HEK293 (cell line): ENCODE data around the gene ACVRL1.

ENCODE experiments used
- CTCF ChIA-PET: fragments of 350-600 bp; formaldehyde crosslinking; extraction: SDS; loops from one replicate; lab custom pipeline; 2021; ENCODE audit warnings: antibody characterized with exemption; lab: Yijun Ruan, JAX
- POLR2A ChIA-PET: fragments of 300-600 bp; formaldehyde crosslinking; extraction: SDS; loops from one replicate; lab custom pipeline; 2020; ENCODE audit warnings: antibody characterized with exemption, inconsistent platforms; lab: Yijun Ruan, JAX
- H3K27ac ChIP-seq: fragments of 200-500 bp; sonication (Bioruptor generic); 2 replicates; pipeline ENCODE4 v1.5.1; 2014; ENCODE audit warnings: low read depth, low read length, control low read depth, inconsistent platforms; ENCODE audit errors: extremely low read depth
- H3K36me3 ChIP-seq, 2 experiments: fragments of 200-500 bp in 1 of 2; sonication (Bioruptor generic) in 1 of 2; 1 replicate in 1 of 2; 2 replicates in 1 of 2; pipeline ENCODE4 v1.5.1; 2014 to 2017; ENCODE audit warnings: inconsistent platforms in 2 of 2, low read length in 2 of 2; ENCODE audit not compliant: control insufficient read depth in 2 of 2, insufficient read depth in 1 of 2
- H3K4me1 ChIP-seq: fragments of 200-500 bp; sonication (Bioruptor generic); 2 replicates; pipeline ENCODE4 v1.5.1; 2014; ENCODE audit warnings: mild to moderate bottlenecking, low read length, inconsistent platforms; ENCODE audit not compliant: control insufficient read depth, insufficient read depth
- H3K4me3 ChIP-seq: 2 replicates; pipeline ENCODE4 v1.5.1; 2011; ENCODE audit warnings: low read depth, mild to moderate bottlenecking, control low read depth, low read length, moderate library complexity
- H3K9me3 ChIP-seq: fragments of 200-500 bp; sonication (Bioruptor generic); 2 replicates; pipeline ENCODE4 v1.5.1; 2014; ENCODE audit warnings: low read depth, low read length, inconsistent platforms; ENCODE audit not compliant: control insufficient read depth, insufficient read depth
- KLF1 ChIP-seq: fragments of 450-650 bp; formaldehyde crosslinking; IDR thresholded peaks from 2 replicates; pipeline ENCODE4 v1.5.1; 2016; ENCODE audit warnings: missing biosample characterization, missing genetic modification characterization
- SCRT2 ChIP-seq: fragments of 450-650 bp; formaldehyde crosslinking; IDR thresholded peaks from 2 replicates; pipeline ENCODE4 v1.5.1; 2016; ENCODE audit warnings: missing biosample characterization, missing genetic modification characterization
- ZNF10 ChIP-seq: fragments of 450-650 bp; formaldehyde crosslinking; IDR thresholded peaks from 2 replicates; pipeline ENCODE4 v1.5.1; 2017; ENCODE audit warnings: missing biosample characterization, missing genetic modification characterization
- ZNF266 ChIP-seq: fragments of 450-650 bp; formaldehyde crosslinking; IDR thresholded peaks from 2 replicates; pipeline ENCODE4 v1.5.1; 2016; ENCODE audit warnings: missing biosample characterization, missing genetic modification characterization, low read depth
- ZNF341 ChIP-seq: fragments of 450-650 bp; formaldehyde crosslinking; IDR thresholded peaks from 2 replicates; pipeline ENCODE4; 2016; ENCODE audit warnings: low read depth, missing biosample characterization, missing genetic modification characterization
- ZNF366 ChIP-seq: fragments of 450-650 bp; formaldehyde crosslinking; conservative IDR thresholded peaks from 2 replicates; pipeline ENCODE4 v1.5.1; 2016; ENCODE audit warnings: missing biosample characterization, missing genetic modification characterization
- ZNF423 ChIP-seq: fragments of 450-650 bp; formaldehyde crosslinking; IDR thresholded peaks from 2 replicates; pipeline ENCODE4 v1.5.1; 2016; ENCODE audit warnings: missing biosample characterization, missing genetic modification characterization
- ZNF426 ChIP-seq: fragments of 450-650 bp; formaldehyde crosslinking; IDR thresholded peaks from 2 replicates; pipeline ENCODE4 v1.5.1; 2017; ENCODE audit warnings: missing biosample characterization, missing genetic modification characterization, mild to moderate bottlenecking, inconsistent platforms, moderate library complexity
- ZNF610 ChIP-seq: fragments of 450-650 bp; formaldehyde crosslinking; IDR thresholded peaks from 2 replicates; pipeline ENCODE4 v1.5.1; 2016; ENCODE audit warnings: missing biosample characterization, missing genetic modification characterization, borderline replicate concordance
- ZNF660 ChIP-seq: fragments of 450-650 bp; IDR thresholded peaks from 2 replicates; pipeline ENCODE4 v1.5.1; 2018; ENCODE audit warnings: missing biosample characterization, mild to moderate bottlenecking, missing genetic modification characterization
- ZNF776 ChIP-seq: fragments of 450-650 bp; formaldehyde crosslinking; IDR thresholded peaks from 2 replicates; pipeline ENCODE4 v1.5.0; 2017; ENCODE audit warnings: missing biosample characterization, missing genetic modification characterization, borderline replicate concordance
- ZNF830 ChIP-seq: fragments of 450-650 bp; IDR thresholded peaks from 2 replicates; pipeline ENCODE4 v1.5.0; 2018; ENCODE audit warnings: missing biosample characterization, missing genetic modification characterization, low read depth, mild to moderate bottlenecking, moderate library complexity
- TF ChIP-seq, protein P1 (sequence below): fragments of 450-650 bp; formaldehyde crosslinking; IDR thresholded peaks from 2 replicates; pipeline ENCODE4 v1.5.1; 2016; ENCODE audit warnings: missing biosample characterization, missing genetic modification characterization
- TF ChIP-seq, protein P2 (sequence below): fragments of 450-650 bp; formaldehyde crosslinking; IDR thresholded peaks from 2 replicates; pipeline ENCODE4 v1.5.1; 2016; ENCODE audit warnings: missing biosample characterization, missing genetic modification characterization, low read depth
- TF ChIP-seq, protein P3 (sequence below): fragments of 450-650 bp; formaldehyde crosslinking; conservative IDR thresholded peaks from 2 replicates; pipeline ENCODE4 v1.5.1; 2016; ENCODE audit warnings: low read depth, missing biosample characterization, missing genetic modification characterization
- TF ChIP-seq, protein P4 (sequence below): sonication (generic); formaldehyde crosslinking; IDR thresholded peaks from 2 replicates; pipeline ENCODE4 v1.8.1; 2022; ENCODE audit warnings: mild to moderate bottlenecking, moderate library complexity, missing genetic modification reagents
- TF ChIP-seq, protein P5 (sequence below): fragments of 450-650 bp; formaldehyde crosslinking; IDR thresholded peaks from 2 replicates; pipeline ENCODE4 v1.5.1; 2017; ENCODE audit warnings: missing biosample characterization, missing genetic modification characterization
- TF ChIP-seq, protein P6 (sequence below): fragments of 450-650 bp; formaldehyde crosslinking; IDR thresholded peaks from 2 replicates; pipeline ENCODE4 v1.5.1; 2016; ENCODE audit warnings: missing biosample characterization, missing genetic modification characterization
- TF ChIP-seq, protein P7 (sequence below): fragments of 450-650 bp; formaldehyde crosslinking; IDR thresholded peaks from 2 replicates; pipeline ENCODE4 v1.5.1; 2016; ENCODE audit warnings: missing biosample characterization, missing genetic modification characterization

The ACVRL1 gene

DNA sequence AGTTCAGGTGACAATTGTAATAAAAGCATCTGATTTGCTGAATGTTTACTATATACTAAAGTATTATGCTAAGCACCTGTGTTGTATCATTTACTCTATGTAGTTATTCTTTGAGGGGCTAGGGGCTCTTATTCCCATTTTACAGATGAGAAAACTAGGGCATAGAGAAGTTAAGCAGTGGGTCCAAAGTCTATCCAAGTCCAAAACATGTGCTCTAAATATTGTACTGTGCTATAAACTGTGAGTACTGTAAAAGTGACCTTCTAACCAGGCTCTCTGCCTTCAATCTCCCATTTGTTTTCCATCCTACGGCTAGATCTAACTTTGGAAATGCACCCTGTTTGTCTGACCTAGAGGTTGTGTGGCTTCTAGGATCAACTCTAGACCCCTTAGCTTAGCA, 53.2 kb downstream of the ACVRL1 start:
- H3K36me3 ChIP-seq: peaks cover 20 to 24% of the 10 kb centered on the region in 2 experiments
- TF ChIP-seq, protein P1, sequence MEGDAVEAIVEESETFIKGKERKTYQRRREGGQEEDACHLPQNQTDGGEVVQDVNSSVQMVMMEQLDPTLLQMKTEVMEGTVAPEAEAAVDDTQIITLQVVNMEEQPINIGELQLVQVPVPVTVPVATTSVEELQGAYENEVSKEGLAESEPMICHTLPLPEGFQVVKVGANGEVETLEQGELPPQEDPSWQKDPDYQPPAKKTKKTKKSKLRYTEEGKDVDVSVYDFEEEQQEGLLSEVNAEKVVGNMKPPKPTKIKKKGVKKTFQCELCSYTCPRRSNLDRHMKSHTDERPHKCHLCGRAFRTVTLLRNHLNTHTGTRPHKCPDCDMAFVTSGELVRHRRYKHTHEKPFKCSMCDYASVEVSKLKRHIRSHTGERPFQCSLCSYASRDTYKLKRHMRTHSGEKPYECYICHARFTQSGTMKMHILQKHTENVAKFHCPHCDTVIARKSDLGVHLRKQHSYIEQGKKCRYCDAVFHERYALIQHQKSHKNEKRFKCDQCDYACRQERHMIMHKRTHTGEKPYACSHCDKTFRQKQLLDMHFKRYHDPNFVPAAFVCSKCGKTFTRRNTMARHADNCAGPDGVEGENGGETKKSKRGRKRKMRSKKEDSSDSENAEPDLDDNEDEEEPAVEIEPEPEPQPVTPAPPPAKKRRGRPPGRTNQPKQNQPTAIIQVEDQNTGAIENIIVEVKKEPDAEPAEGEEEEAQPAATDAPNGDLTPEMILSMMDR: no peak
- TF ChIP-seq ZNF660 (tag by site-specific recombination) (no peak), KLF1 (no peak), ZNF341 (no peak), ZNF830 (no peak), ZNF426 (tag by site-specific recombination) (no peak), ZNF10 (tag by site-specific recombination) (no peak), ZNF266 (tag by site-specific recombination) (no peak), ZNF776 (tag by site-specific recombination) (no peak), ZNF366 (tag by site-specific recombination) (no peak), SCRT2 (tag by site-specific recombination) (no peak), ZNF610 (no peak), ZNF423 (tag by site-specific recombination) (no peak)
- TF ChIP-seq, protein P2, sequence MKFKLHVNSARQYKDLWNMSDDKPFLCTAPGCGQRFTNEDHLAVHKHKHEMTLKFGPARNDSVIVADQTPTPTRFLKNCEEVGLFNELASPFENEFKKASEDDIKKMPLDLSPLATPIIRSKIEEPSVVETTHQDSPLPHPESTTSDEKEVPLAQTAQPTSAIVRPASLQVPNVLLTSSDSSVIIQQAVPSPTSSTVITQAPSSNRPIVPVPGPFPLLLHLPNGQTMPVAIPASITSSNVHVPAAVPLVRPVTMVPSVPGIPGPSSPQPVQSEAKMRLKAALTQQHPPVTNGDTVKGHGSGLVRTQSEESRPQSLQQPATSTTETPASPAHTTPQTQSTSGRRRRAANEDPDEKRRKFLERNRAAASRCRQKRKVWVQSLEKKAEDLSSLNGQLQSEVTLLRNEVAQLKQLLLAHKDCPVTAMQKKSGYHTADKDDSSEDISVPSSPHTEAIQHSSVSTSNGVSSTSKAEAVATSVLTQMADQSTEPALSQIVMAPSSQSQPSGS (tag by site-specific recombination): no peak
- TF ChIP-seq, protein P3, sequence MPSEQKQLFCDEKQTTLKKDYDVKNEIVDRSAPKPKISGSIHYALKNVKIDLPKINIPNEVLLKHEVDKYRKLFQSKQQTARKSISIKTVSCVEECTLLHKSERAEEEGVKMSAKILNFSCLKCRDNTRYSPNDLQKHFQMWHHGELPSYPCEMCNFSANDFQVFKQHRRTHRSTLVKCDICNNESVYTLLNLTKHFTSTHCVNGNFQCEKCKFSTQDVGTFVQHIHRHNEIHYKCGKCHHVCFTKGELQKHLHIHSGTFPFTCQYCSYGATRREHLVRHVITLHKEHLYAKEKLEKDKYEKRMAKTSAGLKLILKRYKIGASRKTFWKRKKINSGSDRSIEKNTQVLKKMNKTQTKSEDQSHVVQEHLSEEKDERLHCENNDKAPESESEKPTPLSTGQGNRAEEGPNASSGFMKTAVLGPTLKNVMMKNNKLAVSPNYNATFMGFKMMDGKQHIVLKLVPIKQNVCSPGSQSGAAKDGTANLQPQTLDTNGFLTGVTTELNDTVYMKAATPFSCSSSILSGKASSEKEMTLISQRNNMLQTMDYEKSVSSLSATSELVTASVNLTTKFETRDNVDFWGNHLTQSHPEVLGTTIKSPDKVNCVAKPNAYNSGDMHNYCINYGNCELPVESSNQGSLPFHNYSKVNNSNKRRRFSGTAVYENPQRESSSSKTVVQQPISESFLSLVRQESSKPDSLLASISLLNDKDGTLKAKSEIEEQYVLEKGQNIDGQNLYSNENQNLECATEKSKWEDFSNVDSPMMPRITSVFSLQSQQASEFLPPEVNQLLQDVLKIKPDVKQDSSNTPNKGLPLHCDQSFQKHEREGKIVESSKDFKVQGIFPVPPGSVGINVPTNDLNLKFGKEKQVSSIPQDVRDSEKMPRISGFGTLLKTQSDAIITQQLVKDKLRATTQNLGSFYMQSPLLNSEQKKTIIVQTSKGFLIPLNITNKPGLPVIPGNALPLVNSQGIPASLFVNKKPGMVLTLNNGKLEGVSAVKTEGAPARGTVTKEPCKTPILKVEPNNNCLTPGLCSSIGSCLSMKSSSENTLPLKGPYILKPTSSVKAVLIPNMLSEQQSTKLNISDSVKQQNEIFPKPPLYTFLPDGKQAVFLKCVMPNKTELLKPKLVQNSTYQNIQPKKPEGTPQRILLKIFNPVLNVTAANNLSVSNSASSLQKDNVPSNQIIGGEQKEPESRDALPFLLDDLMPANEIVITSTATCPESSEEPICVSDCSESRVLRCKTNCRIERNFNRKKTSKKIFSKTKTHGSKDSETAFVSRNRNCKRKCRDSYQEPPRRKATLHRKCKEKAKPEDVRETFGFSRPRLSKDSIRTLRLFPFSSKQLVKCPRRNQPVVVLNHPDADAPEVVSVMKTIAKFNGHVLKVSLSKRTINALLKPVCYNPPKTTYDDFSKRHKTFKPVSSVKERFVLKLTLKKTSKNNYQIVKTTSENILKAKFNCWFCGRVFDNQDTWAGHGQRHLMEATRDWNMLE: no peak
- TF ChIP-seq, protein P4, sequence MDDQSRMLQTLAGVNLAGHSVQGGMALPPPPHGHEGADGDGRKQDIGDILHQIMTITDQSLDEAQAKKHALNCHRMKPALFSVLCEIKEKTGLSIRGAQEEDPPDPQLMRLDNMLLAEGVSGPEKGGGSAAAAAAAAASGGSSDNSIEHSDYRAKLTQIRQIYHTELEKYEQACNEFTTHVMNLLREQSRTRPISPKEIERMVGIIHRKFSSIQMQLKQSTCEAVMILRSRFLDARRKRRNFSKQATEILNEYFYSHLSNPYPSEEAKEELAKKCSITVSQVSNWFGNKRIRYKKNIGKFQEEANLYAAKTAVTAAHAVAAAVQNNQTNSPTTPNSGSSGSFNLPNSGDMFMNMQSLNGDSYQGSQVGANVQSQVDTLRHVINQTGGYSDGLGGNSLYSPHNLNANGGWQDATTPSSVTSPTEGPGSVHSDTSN: no peak
- TF ChIP-seq, protein P5, sequence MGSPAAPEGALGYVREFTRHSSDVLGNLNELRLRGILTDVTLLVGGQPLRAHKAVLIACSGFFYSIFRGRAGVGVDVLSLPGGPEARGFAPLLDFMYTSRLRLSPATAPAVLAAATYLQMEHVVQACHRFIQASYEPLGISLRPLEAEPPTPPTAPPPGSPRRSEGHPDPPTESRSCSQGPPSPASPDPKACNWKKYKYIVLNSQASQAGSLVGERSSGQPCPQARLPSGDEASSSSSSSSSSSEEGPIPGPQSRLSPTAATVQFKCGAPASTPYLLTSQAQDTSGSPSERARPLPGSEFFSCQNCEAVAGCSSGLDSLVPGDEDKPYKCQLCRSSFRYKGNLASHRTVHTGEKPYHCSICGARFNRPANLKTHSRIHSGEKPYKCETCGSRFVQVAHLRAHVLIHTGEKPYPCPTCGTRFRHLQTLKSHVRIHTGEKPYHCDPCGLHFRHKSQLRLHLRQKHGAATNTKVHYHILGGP (tag by site-specific recombination): no peak
- TF ChIP-seq, protein P6, sequence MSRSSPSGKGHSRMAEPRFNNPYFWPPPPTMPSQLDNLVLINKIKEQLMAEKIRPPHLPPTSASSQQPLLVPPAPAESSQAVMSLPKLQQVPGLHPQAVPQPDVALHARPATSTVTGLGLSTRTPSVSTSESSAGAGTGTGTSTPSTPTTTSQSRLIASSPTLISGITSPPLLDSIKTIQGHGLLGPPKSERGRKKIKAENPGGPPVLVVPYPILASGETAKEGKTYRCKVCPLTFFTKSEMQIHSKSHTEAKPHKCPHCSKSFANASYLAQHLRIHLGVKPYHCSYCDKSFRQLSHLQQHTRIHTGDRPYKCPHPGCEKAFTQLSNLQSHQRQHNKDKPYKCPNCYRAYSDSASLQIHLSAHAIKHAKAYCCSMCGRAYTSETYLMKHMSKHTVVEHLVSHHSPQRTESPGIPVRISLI (tag by site-specific recombination): no peak
- TF ChIP-seq, protein P7, sequence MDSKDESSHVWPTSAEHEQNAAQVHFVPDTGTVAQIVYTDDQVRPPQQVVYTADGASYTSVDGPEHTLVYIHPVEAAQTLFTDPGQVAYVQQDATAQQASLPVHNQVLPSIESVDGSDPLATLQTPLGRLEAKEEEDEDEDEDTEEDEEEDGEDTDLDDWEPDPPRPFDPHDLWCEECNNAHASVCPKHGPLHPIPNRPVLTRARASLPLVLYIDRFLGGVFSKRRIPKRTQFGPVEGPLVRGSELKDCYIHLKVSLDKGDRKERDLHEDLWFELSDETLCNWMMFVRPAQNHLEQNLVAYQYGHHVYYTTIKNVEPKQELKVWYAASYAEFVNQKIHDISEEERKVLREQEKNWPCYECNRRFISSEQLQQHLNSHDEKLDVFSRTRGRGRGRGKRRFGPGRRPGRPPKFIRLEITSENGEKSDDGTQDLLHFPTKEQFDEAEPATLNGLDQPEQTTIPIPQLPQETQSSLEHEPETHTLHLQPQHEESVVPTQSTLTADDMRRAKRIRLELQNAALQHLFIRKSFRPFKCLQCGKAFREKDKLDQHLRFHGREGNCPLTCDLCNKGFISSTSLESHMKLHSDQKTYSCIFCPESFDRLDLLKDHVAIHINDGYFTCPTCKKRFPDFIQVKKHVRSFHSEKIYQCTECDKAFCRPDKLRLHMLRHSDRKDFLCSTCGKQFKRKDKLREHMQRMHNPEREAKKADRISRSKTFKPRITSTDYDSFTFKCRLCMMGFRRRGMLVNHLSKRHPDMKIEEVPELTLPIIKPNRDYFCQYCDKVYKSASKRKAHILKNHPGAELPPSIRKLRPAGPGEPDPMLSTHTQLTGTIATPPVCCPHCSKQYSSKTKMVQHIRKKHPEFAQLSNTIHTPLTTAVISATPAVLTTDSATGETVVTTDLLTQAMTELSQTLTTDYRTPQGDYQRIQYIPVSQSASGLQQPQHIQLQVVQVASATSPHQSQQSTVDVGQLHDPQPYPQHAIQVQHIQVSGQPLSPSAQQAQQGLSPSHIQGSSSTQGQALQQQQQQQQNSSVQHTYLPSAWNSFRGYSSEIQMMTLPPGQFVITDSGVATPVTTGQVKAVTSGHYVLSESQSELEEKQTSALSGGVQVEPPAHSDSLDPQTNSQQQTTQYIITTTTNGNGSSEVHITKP (tag by site-specific recombination): no peak
- H3K9me3 ChIP-seq: no peaks in the 10 kb centered on the region
- POLR2A ChIA-PET: no interaction called here
- CTCF ChIA-PET: interaction anchor here (0.6 to 3.7 kb wide), 4 partner anchors 11 to 814 kb away, joined by 4 to 49 read pairs (median 8); no protein-coding TSS in a partner anchor
- H3K27ac ChIP-seq: no peak overlapping the region
- H3K4me3 ChIP-seq: no peak overlapping the region
- H3K4me1 ChIP-seq: peaks cover 3% of the 10 kb centered on the region; the same call in 1 of the 2 replicates
